ENCODE data around the gene ADARB2.
"Not testable (repeated sequence)": the region's sequence is repeated elsewhere in the genome, so short reads cannot be mapped to it uniquely, and the experiment has no call there.

ADARB2 gene

GRCh38 chr10:1737222-1738061 is at the start of gene ADARB2:
TSS of gene ADARB2 (minus strand) at chr10:1737525.
- Mint-ChIP-seq H3K4me1 (ENCODE audit: low read depth) (peaks cover 21% of the 10 kb centered on the region), H3K9me3 (no peaks in the 10 kb centered on the region), H3K27ac (no peak within 1 kb of the TSS), H3K4me3 (peak within 1 kb of the TSS; percentile 65), H3K36me3 (ENCODE audit: low read depth) (no peaks in the 10 kb centered on the region), H3K27me3 (peaks cover 82% of the 10 kb centered on the region)

- Mint-ChIP-seq H3K9me3 (no peaks in the 10 kb centered on the region), H3K36me3 (ENCODE audit: low read depth) (no peaks in the 10 kb centered on the region), H3K4me3 (no peak overlapping the region), H3K4me1 (ENCODE audit: low read depth) (no peaks in the 10 kb centered on the region), H3K27me3 (no peaks in the 10 kb centered on the region), H3K27ac (no peak overlapping the region)
These were observed 48.5 kb upstream of the ADARB2 start for GRCh38 chr10:1785835-1786234.

- H3K27me3 Mint-ChIP-seq: no peaks in the 10 kb centered on the region
- no peaks in the 10 kb centered on the region for H3K4me1 Mint-ChIP-seq (ENCODE audit: low read depth)
- H3K4me3 Mint-ChIP-seq: no peak overlapping the region
- no peak overlapping the region for H3K27ac Mint-ChIP-seq
- H3K36me3 Mint-ChIP-seq (ENCODE audit: low read depth): no peaks in the 10 kb centered on the region
- H3K9me3 Mint-ChIP-seq: no peaks in the 10 kb centered on the region
These were observed 45.5 kb upstream of the ADARB2 start for GRCh38 chr10:1782841-1783240.

GRCh38 chr10:1779796-1780195 is 42.5 kb upstream of the ADARB2 start:
- Mint-ChIP-seq H3K4me3 (no peak overlapping the region), H3K27me3 (peaks cover 1% of the 10 kb centered on the region), H3K36me3 (ENCODE audit: low read depth) (no peaks in the 10 kb centered on the region), H3K9me3 (no peaks in the 10 kb centered on the region), H3K4me1 (ENCODE audit: low read depth) (no peaks in the 10 kb centered on the region), H3K27ac (no peak overlapping the region)

GRCh38 chr10:1778375-1778969 is 41.1 kb upstream of the ADARB2 start:
- H3K9me3 Mint-ChIP-seq: no peaks in the 10 kb centered on the region
- peaks cover 4% of the 10 kb centered on the region for H3K27me3 Mint-ChIP-seq
- no peak overlapping the region for H3K4me3 Mint-ChIP-seq
- H3K36me3 Mint-ChIP-seq (ENCODE audit: low read depth): no peaks in the 10 kb centered on the region
- H3K27ac Mint-ChIP-seq: no peak overlapping the region
- no peaks in the 10 kb centered on the region for H3K4me1 Mint-ChIP-seq (ENCODE audit: low read depth)

- Mint-ChIP-seq H3K4me1 (ENCODE audit: low read depth) (no peaks in the 10 kb centered on the region), H3K9me3 (no peaks in the 10 kb centered on the region), H3K36me3 (ENCODE audit: low read depth) (no peaks in the 10 kb centered on the region), H3K27ac (no peak overlapping the region), H3K27me3 (peaks cover 4% of the 10 kb centered on the region), H3K4me3 (no peak overlapping the region)
These were observed 38.9 kb upstream of the ADARB2 start for GRCh38 chr10:1776127-1776662.

- Mint-ChIP-seq H3K4me3 (no peak overlapping the region), H3K27me3 (peaks cover 4% of the 10 kb centered on the region), H3K4me1 (ENCODE audit: low read depth) (no peaks in the 10 kb centered on the region), H3K36me3 (ENCODE audit: low read depth) (no peaks in the 10 kb centered on the region), H3K27ac (no peak overlapping the region), H3K9me3 (no peaks in the 10 kb centered on the region)
These were observed 37.5 kb upstream of the ADARB2 start for GRCh38 chr10:1774796-1775195.

GRCh38 chr10:1773204-1773603 is 35.9 kb upstream of the ADARB2 start:
- not testable (repeated sequence) for H3K4me1 Mint-ChIP-seq (ENCODE audit: low read depth); H3K36me3 Mint-ChIP-seq (ENCODE audit: low read depth); H3K4me3 Mint-ChIP-seq; H3K9me3 Mint-ChIP-seq; H3K27me3 Mint-ChIP-seq; H3K27ac Mint-ChIP-seq

GRCh38 chr10:1766049-1766448 is 28.7 kb upstream of the ADARB2 start:
- no peak overlapping the region for H3K27ac Mint-ChIP-seq
- H3K4me3 Mint-ChIP-seq: no peak overlapping the region
- H3K36me3 Mint-ChIP-seq (ENCODE audit: low read depth): no peaks in the 10 kb centered on the region
- no peaks in the 10 kb centered on the region for H3K4me1 Mint-ChIP-seq (ENCODE audit: low read depth)
- H3K9me3 Mint-ChIP-seq: no peaks in the 10 kb centered on the region
- H3K27me3 Mint-ChIP-seq: no peaks in the 10 kb centered on the region

- Mint-ChIP-seq H3K9me3 (peaks cover 12% of the 10 kb centered on the region), H3K36me3 (ENCODE audit: low read depth) (peaks cover 5% of the 10 kb centered on the region), H3K4me1 (ENCODE audit: low read depth) (no peaks in the 10 kb centered on the region), H3K27ac (peak overlapping the region; percentile 1), H3K4me3 (no peak overlapping the region), H3K27me3 (no peaks in the 10 kb centered on the region)
These were observed 24.8 kb upstream of the ADARB2 start for GRCh38 chr10:1762076-1762475.

GRCh38 chr10:1754506-1755153 is 17.3 kb upstream of the ADARB2 start:
- Mint-ChIP-seq H3K4me3 (no peak overlapping the region), H3K27ac (no peak overlapping the region), H3K27me3 (peaks cover 11% of the 10 kb centered on the region), H3K9me3 (peaks cover 22% of the 10 kb centered on the region), H3K36me3 (ENCODE audit: low read depth) (peaks cover 6% of the 10 kb centered on the region), H3K4me1 (ENCODE audit: low read depth) (no peaks in the 10 kb centered on the region)

- peaks cover 24% of the 10 kb centered on the region for H3K27me3 Mint-ChIP-seq
- peaks cover 4% of the 10 kb centered on the region for H3K36me3 Mint-ChIP-seq (ENCODE audit: low read depth)
- no peak overlapping the region for H3K27ac Mint-ChIP-seq
- no peaks in the 10 kb centered on the region for H3K4me1 Mint-ChIP-seq (ENCODE audit: low read depth)
- peaks cover 18% of the 10 kb centered on the region for H3K9me3 Mint-ChIP-seq
- no peak overlapping the region for H3K4me3 Mint-ChIP-seq
These were observed 14.8 kb upstream of the ADARB2 start for GRCh38 chr10:1752153-1752552.

GRCh38 chr10:1747590-1748157 is 10.3 kb upstream of the ADARB2 start:
- H3K4me3 Mint-ChIP-seq: no peak overlapping the region
- H3K36me3 Mint-ChIP-seq (ENCODE audit: low read depth): peaks cover 4% of the 10 kb centered on the region
- no peak overlapping the region for H3K27ac Mint-ChIP-seq
- H3K27me3 Mint-ChIP-seq: peaks cover 44% of the 10 kb centered on the region
- peaks cover 18% of the 10 kb centered on the region for H3K9me3 Mint-ChIP-seq
- no peaks in the 10 kb centered on the region for H3K4me1 Mint-ChIP-seq (ENCODE audit: low read depth)

- peaks cover 18% of the 10 kb centered on the region for H3K9me3 Mint-ChIP-seq
- H3K27me3 Mint-ChIP-seq: peaks cover 51% of the 10 kb centered on the region
- H3K27ac Mint-ChIP-seq: no peak overlapping the region
- peaks cover 4% of the 10 kb centered on the region for H3K36me3 Mint-ChIP-seq (ENCODE audit: low read depth)
- H3K4me1 Mint-ChIP-seq (ENCODE audit: low read depth): no peaks in the 10 kb centered on the region
- no peak overlapping the region for H3K4me3 Mint-ChIP-seq
These were observed 9.5 kb upstream of the ADARB2 start for GRCh38 chr10:1746796-1747195.
